ENCODE results near the gene IPCEF1. TPM values are rescaled to one million over a fixed set of nuclear protein-coding genes. Genes with fewer than 3 reads are reported as not detected.

The IPCEF1 gene
- total RNA-seq, 1 experiment from 2014 or later: 0.48 TPM

- Histone ChIP-seq H4K91ac (ENCODE audit: insufficient read length, low read depth, low read length) (no peak overlapping the region), H4K8ac (replicated peaks; ENCODE audit: insufficient read length, low read depth, low read length) (no peak overlapping the region), H3K14ac (ENCODE audit: insufficient read depth, low read length) (no peak overlapping the region), H4K5ac (ENCODE audit: insufficient read length, low read depth, low read length) (no peak overlapping the region), H2AFZ (ENCODE audit: low read length) (no peak overlapping the region), H3K4me1 (ENCODE audit: insufficient read depth, low read length) (no peaks in the 10 kb centered on the region), H3K18ac (ENCODE audit: insufficient read length, low read depth, low read length) (no peak overlapping the region), H2BK20ac (ENCODE audit: low read depth, low read length, poor library complexity, severe bottlenecking) (no peak overlapping the region), H3K79me2 (ENCODE audit: insufficient read depth, low read length) (no peaks in the 10 kb centered on the region), H2BK12ac (ENCODE audit: insufficient read length, low read depth, low read length) (no peak overlapping the region), H2BK120ac (ENCODE audit: low read depth, low read length, poor library complexity, severe bottlenecking) (no peak overlapping the region), H3K27ac (ENCODE audit: insufficient read length, low read depth, low read length) (no peak overlapping the region), H2BK15ac (ENCODE audit: low read depth, low read length) (no peak overlapping the region), H3K56ac (ENCODE audit: insufficient read length, low read depth, low read length) (no peak overlapping the region), H3T11ph (ENCODE audit: low read length) (no peak overlapping the region), H4K20me1 (ENCODE audit: control insufficient read depth, insufficient read depth, insufficient read length) (no peaks in the 10 kb centered on the region), H3K9ac (ENCODE audit: extremely low read depth, insufficient read length, low read length) (no peak overlapping the region), H3K79me1 (ENCODE audit: insufficient read depth, low read depth, low read length, poor library complexity, severe bottlenecking) (no peaks in the 10 kb centered on the region), H3K23ac (ENCODE audit: insufficient read length, low read depth, low read length) (no peak overlapping the region), H3K23me2 (ENCODE audit: insufficient read length, low read depth, low read length, poor library complexity, severe bottlenecking) (no peaks in the 10 kb centered on the region), H3K4ac (ENCODE audit: low read depth, low read length) (no peak overlapping the region), H2BK5ac (ENCODE audit: insufficient read length, low read length) (no peak overlapping the region), H3K9me3 (ENCODE audit: control insufficient read depth, low read depth, low read length) (no peaks in the 10 kb centered on the region), H3K4me2 (ENCODE audit: insufficient read depth, insufficient read length, low read length) (no peak overlapping the region), H3K27me3 (ENCODE audit: insufficient read depth, low read length) (no peaks in the 10 kb centered on the region), H2AK5ac (ENCODE audit: insufficient read length, low read length) (no peak overlapping the region)
- H3K27me3 Mint-ChIP-seq (ENCODE audit: low read depth): no peaks in the 10 kb centered on the region
- peaks cover 0 to 2% (median 0%) of the 10 kb centered on the region in 3 experiments; a peak in 2 of 7 replicates for H3K36me3 Mint-ChIP-seq (ENCODE audit: insufficient read depth in 1 of 3, low read depth in 3 of 3)
- H3K27ac Mint-ChIP-seq: no peak overlapping the region
- no peak for TF ChIP-seq CTCF (conservative IDR thresholded peaks at IDR 0.05)
- peaks cover 0 to 11% of the 10 kb centered on the region in 2 experiments; a peak in 2 of 4 replicates for H3K4me1 Mint-ChIP-seq
- no peak for DNase-seq
- no peak overlapping the region for H3K4me3 Mint-ChIP-seq
- WGBS (ENCODE audit: extremely low coverage, insufficient read length, low lambda C conversion rate): no CpG with 5 or more reads among the region's 6 CpGs
- H3K9me3 Mint-ChIP-seq: no peaks in the 10 kb centered on the region
Observed at GRCh38 chr6:154395878-154396277, 39.3 kb upstream of the IPCEF1 start.

All from H9 (cell line).